Aorta (tissue), 5 donors: ENCODE data around the gene BTF3L4. TPM values are rescaled to one million over a fixed set of nuclear protein-coding genes. Genes with fewer than 3 reads are reported as not detected.
"Not testable (repeated sequence)": the region's sequence is repeated elsewhere in the genome, so short reads cannot be mapped to it uniquely, and the experiment has no call there.

ENCODE experiments used
- ATAC-seq: fragments of 200-7000 bp; cut with Tn5 transposase; one replicate; pipeline ENCODE4 v1.9.1; 2022; ENCODE audit warnings: moderate library complexity; ENCODE audit not compliant: low FRiP score
- DNase-seq, 2 donors: peaks; one replicate each; pipeline ENCODE4 v3.0.0-alpha.2; 2020
- H3K27ac ChIP-seq, 2 donors: one replicate each; pipeline ENCODE4 v1.5.1; 2013; ENCODE audit warnings: low read length in 2 of 2, mild to moderate bottlenecking in 2 of 2, moderate library complexity in 2 of 2, control low read depth in 1 of 2, inconsistent platforms in 1 of 2, low read depth in 1 of 2
- H3K27me3 ChIP-seq, 2 donors: one replicate each; pipeline ENCODE4 v1.6.1; 2013; ENCODE audit warnings: control low read depth in 1 of 2, low read length in 1 of 2, mild to moderate bottlenecking in 1 of 2, moderate library complexity in 1 of 2; ENCODE audit not compliant: insufficient read depth in 2 of 2, control insufficient read depth in 1 of 2
- H3K36me3 ChIP-seq, 2 donors: one replicate each; pipeline ENCODE4 v1.6.1; 2013; ENCODE audit warnings: control low read depth in 1 of 2, low read length in 1 of 2, mild to moderate bottlenecking in 1 of 2; ENCODE audit not compliant: insufficient read depth in 2 of 2, control insufficient read depth in 1 of 2
- H3K4me1 ChIP-seq, 2 donors: one replicate each; pipeline ENCODE4 v1.6.1; 2013; ENCODE audit warnings: low read length in 2 of 2, control low read depth in 1 of 2, mild to moderate bottlenecking in 1 of 2, moderate library complexity in 1 of 2; ENCODE audit not compliant: insufficient read depth in 2 of 2, control insufficient read depth in 1 of 2
- H3K4me3 ChIP-seq, 2 donors: one replicate each; pipeline ENCODE4 v1.5.1; 2013; ENCODE audit warnings: low read length in 2 of 2, control low read depth in 1 of 2, mild to moderate bottlenecking in 1 of 2
- H3K9me3 ChIP-seq: one replicate; pipeline ENCODE4 v1.6.1; 2013; ENCODE audit warnings: mild to moderate bottlenecking, low read length; ENCODE audit not compliant: control insufficient read depth
- WGBS, 2 donors: extraction: QIAGEN DNeasy Blood & Tissue Kit; methylation state at CpG; one replicate each; pipeline ENCODE4 v1.1.7; 2013; 5-methylcytosine and 5-hydroxymethylcytosine counted together
- intact Hi-C, 2 donors: fragments of 100-400 bp; cut with DNase I; formaldehyde crosslinking; loops; one replicate each; pipeline versions ENCODE4 v1.14.2 to v1.15.0; 2022
- polyA plus RNA-seq, 2 donors: library from polyadenylated mRNA; stranded (reverse); fragments of 200-250 nt; gene quantifications; one replicate each; pipeline ENCODE4 v1.2.3, GENCODE V29; 2013
- total RNA-seq, 2 donors: library from RNA; stranded (reverse); fragmentation: NEBNext Ultra II Directional; extraction: Animal tissue kit (Norgen Biotek cat#: 25700); gene quantifications; one replicate each; pipeline ENCODE4 v1.2.1, GENCODE V29; 2021
- donor health status: healthy with polysubstance abuse.
- donor health status: Bipolar disorder and iron deficiency.
- donor health status: DM: no; HTN: no; CAD: no.
- donor health status: DM: no; HTN: no; CAD: no.
- donor health status: DM: yes; HTN: yes; CAD: no.

Gene BTF3L4
- total and polyA plus RNA-seq, 4 donors: 33.6 to 45.3 (median 38.2) TPM

DNA sequence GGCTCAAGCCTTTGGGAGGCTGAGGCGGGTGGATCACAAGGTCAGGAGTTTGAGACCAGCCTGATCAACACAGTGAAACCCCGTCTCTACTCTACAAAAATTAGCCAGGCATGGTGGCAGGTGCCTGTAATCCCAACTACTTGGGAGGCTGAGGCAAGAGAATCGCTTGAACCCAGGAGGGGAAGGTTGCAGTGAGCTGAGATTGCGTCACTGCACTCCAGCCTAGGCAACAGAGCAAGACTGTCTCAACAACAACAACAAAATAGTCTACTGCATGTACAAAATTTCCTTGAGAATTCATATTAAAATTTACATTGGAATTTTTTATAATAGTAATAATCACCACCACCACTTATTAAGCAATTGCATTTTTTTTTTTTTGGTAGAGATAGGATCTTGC, 6.8 kb upstream of the BTF3L4 start:
- DNase-seq, H3K4me1 ChIP-seq, ATAC-seq, H3K27ac ChIP-seq, H3K27me3 ChIP-seq, H3K9me3 ChIP-seq, H3K4me3 ChIP-seq, H3K36me3 ChIP-seq, intact Hi-C loops: not testable (repeated sequence)
- WGBS, 2 donors: 96 to 98% methylated on average over 4 of the region's 4 CpGs

DNA sequence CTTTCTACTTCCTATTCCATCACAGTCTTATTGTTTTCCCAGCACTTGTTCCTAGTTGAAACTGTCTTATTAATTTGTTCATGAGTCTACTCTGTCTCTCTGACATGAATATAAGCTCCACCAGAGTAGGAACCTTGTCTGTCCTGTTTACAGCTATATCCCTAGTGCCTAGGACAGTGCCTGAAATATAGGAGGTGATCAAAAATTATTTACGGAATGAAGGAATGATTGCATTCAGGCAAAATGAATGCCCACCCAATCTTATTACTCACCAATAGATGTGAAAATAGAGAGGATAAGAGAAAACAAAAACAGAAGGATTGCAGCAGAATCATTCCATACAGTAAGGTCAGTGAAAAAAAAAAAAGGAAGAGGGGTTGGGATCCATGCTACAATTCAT, 2.2 kb upstream of the BTF3L4 start:
- no peak for DNase-seq
- H3K36me3 ChIP-seq: peaks cover 0 to 2% of the 10 kb centered on the region in 2 donors
- intact Hi-C loops: loop anchor here in 1 of 2 donors (2.0 kb wide), 1 partner anchor 21 kb away; the partner anchor contains the start of gene KTI12
- H3K4me1 ChIP-seq: peaks cover 0 to 11% of the 10 kb centered on the region in 2 donors
- ATAC-seq: no peak
- 86 to 93% methylated on average over 1 of the region's 1 CpG for WGBS, 2 donors
- H3K9me3 ChIP-seq: no peaks in the 10 kb centered on the region
- H3K4me3 ChIP-seq: no peak overlapping the region
- H3K27me3 ChIP-seq: no peaks in the 10 kb centered on the region
- H3K27ac ChIP-seq: no peak overlapping the region

DNA sequence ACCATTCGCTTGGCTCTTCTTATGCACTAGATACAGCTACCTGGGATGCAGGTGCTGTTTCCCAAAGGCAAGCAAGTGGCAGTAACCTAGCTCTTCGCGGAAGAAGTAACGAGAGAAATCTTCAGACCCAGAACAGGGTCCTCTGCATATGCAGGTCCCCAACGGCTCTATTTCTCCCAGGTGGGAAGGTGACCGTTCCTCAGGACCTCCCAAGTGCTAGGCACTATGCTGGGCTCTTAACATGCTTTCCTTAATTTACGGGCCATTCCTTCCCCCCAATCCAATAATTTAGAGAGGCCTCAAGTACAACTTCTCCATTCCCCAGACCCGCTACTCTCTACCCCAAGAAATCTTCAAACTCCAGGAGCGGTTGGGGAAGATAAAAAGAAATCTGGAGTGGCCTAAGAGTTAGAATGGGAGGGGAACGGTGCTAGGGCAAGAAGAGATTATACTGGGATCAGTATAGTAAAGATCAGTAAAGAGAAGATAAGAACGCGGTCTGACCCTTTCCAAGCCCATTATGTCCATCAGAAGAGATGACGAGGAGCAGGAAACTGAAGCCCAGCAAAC, 1.5 kb upstream of the BTF3L4 start:
- WGBS, 2 donors: 0 to 1% methylated on average over 13 of the region's 13 CpGs
- H3K9me3 ChIP-seq: no peaks in the 10 kb centered on the region
- no peaks in the 10 kb centered on the region for H3K27me3 ChIP-seq
- H3K36me3 ChIP-seq: peaks cover 0 to 2% of the 10 kb centered on the region in 2 donors
- intact Hi-C loops: loop anchor here in 1 of 2 donors (2.0 kb wide), 1 partner anchor 22 kb away; the partner anchor contains the start of gene KTI12
- DNase-seq (no peak), ATAC-seq (no peak)
- peaks cover 0 to 11% of the 10 kb centered on the region in 2 donors for H3K4me1 ChIP-seq
- H3K27ac ChIP-seq: peak overlapping the region in 1 of 2 donors; percentile 86
- H3K4me3 ChIP-seq: peak overlapping the region; percentile 65 to 79

DNA sequence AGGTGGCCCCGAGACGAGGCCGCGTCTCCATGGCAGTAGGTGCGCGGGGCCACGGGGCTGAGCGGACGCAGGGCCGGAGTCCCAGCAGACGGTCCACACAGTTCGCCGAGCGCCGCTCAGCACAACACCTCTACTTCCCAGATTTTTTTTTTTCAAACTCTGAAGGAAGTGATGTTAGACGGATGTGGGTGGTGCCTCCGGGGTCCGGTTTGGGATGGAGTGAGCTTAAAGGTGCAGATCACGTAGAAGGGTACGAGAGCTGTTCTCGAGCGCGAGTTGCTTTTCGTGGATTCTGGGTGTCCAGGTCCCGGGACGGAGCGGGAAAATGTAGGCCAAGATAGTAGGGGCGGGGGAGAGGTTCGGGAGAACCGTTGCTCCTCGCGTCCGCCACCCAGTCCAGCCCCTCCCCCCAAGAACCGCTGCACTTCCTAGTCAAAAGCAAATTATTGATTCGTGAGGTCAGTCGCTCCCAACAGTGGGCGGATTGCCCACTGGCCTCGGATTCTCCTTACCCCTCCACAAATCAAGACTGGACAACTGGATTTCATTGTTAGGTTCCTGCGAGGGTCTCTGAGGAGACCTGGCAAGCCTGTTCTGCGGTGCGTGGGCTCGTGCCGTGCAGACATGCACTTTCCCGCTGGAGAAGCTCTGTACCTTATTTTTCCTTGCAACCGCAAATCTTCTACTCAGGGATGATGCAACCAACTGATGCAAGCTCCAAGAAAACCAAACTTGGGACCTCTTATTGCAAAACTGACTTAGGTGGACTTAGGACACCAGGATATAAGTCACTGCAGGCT, 829 bp upstream of the BTF3L4 start, which contains the start of gene TXNDC12:
Gene TXNDC12, minus strand, starts transcription at position 126 of the 800 bp plus-strand sequence. Its CDS starts 95 bp downstream, at position 31.
- peak within 1 kb of the TSS in 1 of 2 donors; percentile 86 for H3K27ac ChIP-seq
- H3K4me1 ChIP-seq: peaks cover 0 to 11% of the 10 kb centered on the region in 2 donors
- WGBS, 2 donors: 0 to 1% methylated on average over 45 of the region's 45 CpGs

DNA sequence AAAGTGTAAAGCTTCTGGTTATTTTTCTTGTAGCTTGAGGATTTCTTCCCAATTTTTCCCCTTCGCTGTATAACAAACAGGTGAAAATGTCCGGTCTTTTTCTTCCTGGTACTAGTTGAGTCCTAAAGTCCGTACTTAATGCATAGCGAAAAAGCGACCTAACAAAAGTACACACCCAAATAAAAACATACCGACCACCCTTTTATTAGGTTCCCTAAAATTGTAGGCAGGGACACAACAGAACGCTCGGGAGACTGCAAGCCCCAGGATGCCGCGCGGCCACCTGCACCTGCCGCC, 281 bp upstream of the BTF3L4 start:
- no peak for ATAC-seq
- Histone ChIP-seq H3K27ac (no peak overlapping the region), H3K27me3 (no peaks in the 10 kb centered on the region), H3K9me3 (no peaks in the 10 kb centered on the region), H3K4me1 (peaks cover 0 to 11% of the 10 kb centered on the region in 2 donors), H3K4me3 (peak overlapping the region; percentile 65 to 79), H3K36me3 (peaks cover 0 to 3% of the 10 kb centered on the region in 2 donors)
- intact Hi-C loops: loop anchor here in 1 of 2 donors (2.0 kb wide), 1 partner anchor 23 kb away; the partner anchor contains the start of gene KTI12
- DNase-seq: no peak
- WGBS, 2 donors: 0% methylated on average over 12 of the region's 12 CpGs

More for the DNA sequence above, 829 bp upstream of the BTF3L4 start, which contains the start of gene TXNDC12:
- H3K27me3 ChIP-seq: no peaks in the 10 kb centered on the region
- no peaks in the 10 kb centered on the region for H3K9me3 ChIP-seq
- H3K4me3 ChIP-seq: peak within 1 kb of the TSS; percentile 65 to 79
- DNase-seq: peak; percentile 89 to 90
- peaks cover 0 to 2% of the 10 kb centered on the region in 2 donors for H3K36me3 ChIP-seq
- peak; percentile 93 for ATAC-seq
- intact Hi-C loops: loop anchor here in 1 of 2 donors (2.0 kb wide), 1 partner anchor 22 kb away; the partner anchor contains the start of gene KTI12

DNA sequence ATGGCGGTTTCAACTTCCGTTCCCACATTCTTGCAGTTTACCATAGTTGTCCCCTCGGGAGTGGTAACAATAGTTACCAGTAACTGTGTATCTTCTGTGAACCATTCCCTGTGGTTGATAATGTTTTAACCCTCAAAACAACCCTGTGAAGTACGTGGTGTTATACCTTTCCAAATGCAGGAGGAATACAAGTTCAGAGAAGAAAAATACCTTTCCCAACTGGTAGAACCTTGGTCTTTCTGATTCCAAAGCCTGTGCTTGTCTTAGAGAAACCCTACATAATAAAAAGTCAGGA, 789 bp downstream of the BTF3L4 start:
- peaks cover 0 to 3% of the 10 kb centered on the region in 2 donors for H3K36me3 ChIP-seq
- H3K4me3 ChIP-seq: peak overlapping the region; percentile 50 to 65
- WGBS, 2 donors: 1% methylated on average over 4 of the region's 4 CpGs
- H3K27me3 ChIP-seq: no peaks in the 10 kb centered on the region
- H3K9me3 ChIP-seq: no peaks in the 10 kb centered on the region
- no peak for ATAC-seq
- peaks cover 0 to 11% of the 10 kb centered on the region in 2 donors for H3K4me1 ChIP-seq
- intact Hi-C loops: no loop called here
- no peak for DNase-seq
- peak overlapping the region in 1 of 2 donors; percentile 38 for H3K27ac ChIP-seq

DNA sequence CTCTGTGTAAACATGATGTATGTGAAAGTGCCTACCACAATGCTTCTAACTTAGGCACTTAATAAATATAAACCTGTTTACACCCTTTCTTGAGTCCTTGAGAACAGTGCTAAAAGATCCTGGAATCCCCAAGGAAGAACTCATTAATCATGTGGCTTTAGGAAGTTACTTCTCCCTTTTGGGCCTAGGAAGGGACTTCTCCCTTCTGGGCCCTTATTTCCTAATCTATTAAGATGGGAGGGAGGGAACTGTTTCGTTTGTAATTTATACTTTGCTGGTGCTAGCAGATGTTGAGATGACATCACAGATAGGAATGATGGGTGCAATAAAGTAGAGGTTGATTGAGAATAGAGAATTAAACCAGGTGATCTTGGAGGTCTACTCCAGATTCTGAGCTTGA, 1.2 kb downstream of the BTF3L4 start:
- 7% methylated on average over 1 of the region's 1 CpG for WGBS, 2 donors
- intact Hi-C loops: no loop called here

DNA sequence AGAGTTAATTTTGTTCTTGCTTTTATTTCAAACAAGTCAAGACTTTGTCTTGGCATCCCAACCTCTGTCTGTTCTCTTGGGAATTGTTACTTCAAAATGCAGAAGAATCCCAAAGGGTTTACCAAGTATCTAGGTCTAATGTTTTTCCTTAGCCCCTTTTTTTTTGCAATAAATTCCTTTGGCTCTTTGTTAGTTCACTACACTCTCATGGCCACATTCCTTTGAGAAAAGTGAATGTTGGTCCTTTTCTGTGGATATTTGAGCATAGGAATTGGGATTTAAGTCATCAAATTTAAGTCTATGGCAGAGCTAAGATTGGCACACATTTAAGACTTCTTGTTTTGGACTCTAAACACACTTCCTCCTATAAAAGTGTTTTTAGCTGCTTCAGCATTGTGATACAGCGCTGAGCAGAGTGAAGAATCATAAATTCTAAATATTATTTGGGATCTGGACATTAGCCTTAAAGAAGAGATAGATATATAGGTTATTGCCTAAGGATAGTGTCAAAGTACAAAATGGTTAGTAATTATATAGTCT, 1.9 kb downstream of the BTF3L4 start:
- DNase-seq (no peak), ATAC-seq (no peak)
- Histone ChIP-seq H3K36me3 (peaks cover 0 to 3% of the 10 kb centered on the region in 2 donors), H3K9me3 (no peaks in the 10 kb centered on the region), H3K27ac (no peak overlapping the region), H3K4me1 (peaks cover 0 to 11% of the 10 kb centered on the region in 2 donors), H3K27me3 (no peaks in the 10 kb centered on the region), H3K4me3 (no peak overlapping the region)
- intact Hi-C loops: no loop called here
- WGBS, 2 donors: 18 to 41% methylated on average over 1 of the region's 1 CpG

More for the DNA sequence above, 1.2 kb downstream of the BTF3L4 start:
- Histone ChIP-seq H3K4me1 (peaks cover 0 to 11% of the 10 kb centered on the region in 2 donors), H3K36me3 (peaks cover 0 to 3% of the 10 kb centered on the region in 2 donors), H3K27me3 (no peaks in the 10 kb centered on the region), H3K9me3 (no peaks in the 10 kb centered on the region), H3K27ac (no peak overlapping the region), H3K4me3 (peak overlapping the region in 1 of 2 donors; percentile 65)
- DNase-seq: no peak
- no peak for ATAC-seq
